ENCODE data around the gene STBD1.
A peak's percentile ranks its signal among the peaks of the same experiment; 100 is the strongest.
"Not testable (repeated sequence)": the region's sequence is repeated elsewhere in the genome, so short reads cannot be mapped to it uniquely, and the experiment has no call there.

STBD1 gene

GRCh38 chr4:76282941-76283689 lies 23.4 kb upstream of the STBD1 start:
- TF ChIP-seq, protein P1, sequence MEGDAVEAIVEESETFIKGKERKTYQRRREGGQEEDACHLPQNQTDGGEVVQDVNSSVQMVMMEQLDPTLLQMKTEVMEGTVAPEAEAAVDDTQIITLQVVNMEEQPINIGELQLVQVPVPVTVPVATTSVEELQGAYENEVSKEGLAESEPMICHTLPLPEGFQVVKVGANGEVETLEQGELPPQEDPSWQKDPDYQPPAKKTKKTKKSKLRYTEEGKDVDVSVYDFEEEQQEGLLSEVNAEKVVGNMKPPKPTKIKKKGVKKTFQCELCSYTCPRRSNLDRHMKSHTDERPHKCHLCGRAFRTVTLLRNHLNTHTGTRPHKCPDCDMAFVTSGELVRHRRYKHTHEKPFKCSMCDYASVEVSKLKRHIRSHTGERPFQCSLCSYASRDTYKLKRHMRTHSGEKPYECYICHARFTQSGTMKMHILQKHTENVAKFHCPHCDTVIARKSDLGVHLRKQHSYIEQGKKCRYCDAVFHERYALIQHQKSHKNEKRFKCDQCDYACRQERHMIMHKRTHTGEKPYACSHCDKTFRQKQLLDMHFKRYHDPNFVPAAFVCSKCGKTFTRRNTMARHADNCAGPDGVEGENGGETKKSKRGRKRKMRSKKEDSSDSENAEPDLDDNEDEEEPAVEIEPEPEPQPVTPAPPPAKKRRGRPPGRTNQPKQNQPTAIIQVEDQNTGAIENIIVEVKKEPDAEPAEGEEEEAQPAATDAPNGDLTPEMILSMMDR (IDR thresholded peaks at IDR 0.05; ENCODE audit: control insufficient read depth, extremely low read depth, insufficient read depth), result no peak
- peak; percentile 74 for DNase-seq (ENCODE audit: low read depth)
- no peak overlapping the region for H3K4me3 ChIP-seq (ENCODE audit: low read depth, low read length)

DNA sequence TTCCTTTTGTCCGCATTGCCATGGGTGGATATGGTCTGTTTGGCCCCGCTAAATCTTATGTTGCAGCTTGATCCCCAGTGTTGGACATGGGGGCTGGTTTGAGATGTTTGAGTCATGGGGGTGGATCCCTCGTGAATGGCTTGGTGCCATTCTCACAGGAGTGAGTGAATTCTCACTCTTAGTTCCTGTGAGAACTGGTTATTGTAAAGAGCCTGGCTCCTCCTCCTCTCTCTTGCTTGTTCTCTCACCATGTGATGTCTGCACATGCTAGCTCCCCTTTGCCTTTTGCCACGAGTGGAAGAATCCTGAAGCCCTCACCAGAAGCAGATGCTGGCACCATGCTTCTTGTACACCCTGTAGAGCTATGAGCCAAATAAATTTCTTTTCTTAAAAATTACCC lies 22.6 kb upstream of the STBD1 start:
- no peak for DNase-seq (ENCODE audit: low read depth)
- TF ChIP-seq, protein P1 (IDR thresholded peaks at IDR 0.05; ENCODE audit: control insufficient read depth, extremely low read depth, insufficient read depth), result no peak
- H3K4me3 ChIP-seq (ENCODE audit: low read depth, low read length), result no peak overlapping the region

- H3K4me3 ChIP-seq (ENCODE audit: low read depth, low read length); DNase-seq (ENCODE audit: low read depth): not testable (repeated sequence)
Observed at GRCh38 chr4:76287811-76288210, 18.7 kb upstream of the STBD1 start.

- DNase-seq (ENCODE audit: low read depth), result peak; percentile 43
- TF ChIP-seq, protein P1 (IDR thresholded peaks at IDR 0.05; ENCODE audit: control insufficient read depth, extremely low read depth, insufficient read depth), result no peak
Observed at GRCh38 chr4:76292730-76293129, 13.8 kb upstream of the STBD1 start.

DNA sequence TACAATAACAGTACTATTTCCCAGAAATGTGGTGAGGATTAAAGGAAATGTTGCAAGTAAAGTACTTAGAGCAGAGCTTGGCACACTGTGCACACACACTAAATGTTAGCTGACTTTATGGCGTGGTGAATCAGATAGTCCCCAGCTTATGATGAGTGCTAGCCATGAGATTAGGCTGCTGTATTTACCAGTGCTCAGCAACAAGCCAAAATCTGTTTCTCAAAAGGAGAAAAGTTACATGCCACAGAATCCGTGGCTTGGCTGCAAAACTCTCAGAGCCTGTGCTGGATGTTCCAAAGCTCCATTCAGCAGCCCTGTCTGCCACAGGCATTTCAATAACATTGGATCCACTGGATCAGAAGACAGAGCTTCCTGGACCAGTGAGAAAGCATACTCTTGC lies 12.8 kb upstream of the STBD1 start:
- no peak for DNase-seq (ENCODE audit: low read depth)
- TF ChIP-seq, protein P1 (IDR thresholded peaks at IDR 0.05; ENCODE audit: control insufficient read depth, extremely low read depth, insufficient read depth), result no peak
- H3K4me3 ChIP-seq (ENCODE audit: low read depth, low read length), result no peak overlapping the region

More at GRCh38 chr4:76292730-76293129, 13.8 kb upstream of the STBD1 start:
- H3K4me3 ChIP-seq (ENCODE audit: low read depth, low read length), result no peak overlapping the region

- no peak overlapping the region for H3K4me3 ChIP-seq (ENCODE audit: low read depth, low read length)
- DNase-seq (ENCODE audit: low read depth), result no peak
- TF ChIP-seq, protein P1 (IDR thresholded peaks at IDR 0.05; ENCODE audit: control insufficient read depth, extremely low read depth, insufficient read depth), result no peak
Observed at GRCh38 chr4:76296286-76296820, 10.2 kb upstream of the STBD1 start.

DNA sequence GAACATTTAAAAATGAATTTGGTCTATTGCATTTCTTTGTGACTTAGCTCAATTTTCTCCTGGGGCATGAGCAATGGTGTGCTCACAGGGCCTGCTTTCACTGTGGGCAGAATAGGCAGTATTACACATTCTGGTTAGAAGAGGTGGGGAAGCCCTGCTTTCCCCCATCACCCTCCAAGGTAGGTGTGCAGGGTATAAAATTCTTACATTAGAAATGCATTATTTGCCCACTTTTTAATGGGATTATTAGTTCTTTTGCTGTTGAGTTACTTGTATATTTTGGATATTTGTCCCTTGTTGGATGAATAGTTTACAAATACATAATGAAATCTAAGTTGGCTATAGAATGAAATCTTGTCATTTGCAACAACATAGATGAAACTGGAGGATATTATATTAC lies 8.3 kb upstream of the STBD1 start:
- no peak for DNase-seq (ENCODE audit: low read depth)
- TF ChIP-seq, protein P1 (IDR thresholded peaks at IDR 0.05; ENCODE audit: control insufficient read depth, extremely low read depth, insufficient read depth), result no peak

More for the DNA sequence above, 8.3 kb upstream of the STBD1 start:
- H3K4me3 ChIP-seq (ENCODE audit: low read depth, low read length), result no peak overlapping the region

All from LNCaP clone FGC (cell line).